SHP77 treated with DMSO at 0.1 percent for 48 hours (cell line): Measurements from ENCODE around the gene PFKFB2.
A peak's percentile ranks its signal among the peaks of the same experiment; 100 is the strongest.
"Not testable (repeated sequence)": the region's sequence is repeated elsewhere in the genome, so short reads cannot be mapped to it uniquely, and the experiment has no call there.

Source experiments
- DNase-seq: peaks from one replicate; lab custom pipeline; 2025; lab: John Stamatoyannopoulos, UW

The PFKFB2 gene

GRCh38 chr1:207039380-207040180 is 13.5 kb upstream of the PFKFB2 start:
- DNase-seq: no peak

- DNase-seq: no peak
Observed at GRCh38 chr1:207040181-207040533, 12.9 kb upstream of the PFKFB2 start.

DNA sequence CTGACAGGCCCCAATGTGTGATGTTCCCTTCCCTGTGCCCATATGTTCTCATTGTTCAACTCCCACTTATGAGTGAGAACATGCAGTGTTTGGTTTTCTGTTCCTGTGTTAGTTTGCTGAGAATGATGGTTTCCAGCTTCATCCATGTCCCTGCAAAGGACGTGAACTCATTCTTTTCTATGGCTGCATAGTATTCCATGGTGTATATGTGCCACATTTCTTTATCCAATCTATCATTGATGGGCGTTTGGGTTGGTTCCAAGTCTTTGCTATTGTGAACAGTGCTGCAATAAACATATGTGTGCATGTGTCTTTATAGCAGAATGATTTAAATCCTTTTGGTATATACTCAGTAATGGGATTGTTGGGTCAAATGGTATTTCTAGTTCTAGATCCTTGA is 11.7 kb upstream of the PFKFB2 start:
- DNase-seq: not testable (repeated sequence)

DNA sequence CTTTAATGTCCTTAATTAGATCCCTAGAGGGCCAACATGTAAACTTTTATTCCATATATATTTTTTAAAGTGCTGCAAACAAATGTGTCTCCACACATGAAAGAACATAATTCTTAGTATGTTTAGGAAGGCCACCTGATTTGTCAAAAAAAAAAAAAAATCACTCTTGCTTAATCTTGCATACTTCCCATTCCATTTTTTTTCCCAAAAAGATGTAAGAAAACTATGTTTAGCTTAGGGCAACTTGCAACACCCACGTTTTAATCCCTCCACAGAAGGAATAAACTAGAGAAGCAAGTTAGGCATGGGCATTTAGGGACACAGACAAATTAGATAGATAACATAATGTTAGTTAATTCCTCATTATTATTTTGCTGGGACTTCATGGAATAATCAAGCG is 7.6 kb upstream of the PFKFB2 start:
- no peak for DNase-seq

GRCh38 chr1:207047505-207047904 is 5.6 kb upstream of the PFKFB2 start:
- no peak for DNase-seq

GRCh38 chr1:207048041-207048440 is 5.0 kb upstream of the PFKFB2 start:
- DNase-seq: no peak

- DNase-seq: no peak
Observed at GRCh38 chr1:207049054-207049453, 4.0 kb upstream of the PFKFB2 start.

DNA sequence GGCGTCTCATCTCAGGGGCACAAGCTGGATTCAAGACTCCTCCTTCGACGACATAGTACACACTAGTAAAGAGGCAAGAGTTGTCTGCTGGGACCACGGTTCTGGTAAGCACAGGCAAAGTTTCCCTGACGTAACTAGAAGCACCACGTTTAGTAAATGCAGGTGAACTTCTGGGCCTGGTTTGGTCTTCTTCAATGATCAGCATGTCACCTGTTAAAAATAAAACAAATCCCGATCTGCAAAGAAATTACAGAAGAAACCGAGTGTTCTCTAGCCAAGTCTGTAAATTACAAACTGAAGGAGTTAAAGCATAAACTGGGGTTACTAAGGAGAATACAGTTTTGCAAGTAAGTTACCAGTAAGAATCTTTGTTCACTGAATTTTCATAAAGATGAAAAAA is 3.6 kb upstream of the PFKFB2 start:
- DNase-seq: no peak

- peak; percentile 3 for DNase-seq
Observed at GRCh38 chr1:207049974-207050391, 3.1 kb upstream of the PFKFB2 start.

DNA sequence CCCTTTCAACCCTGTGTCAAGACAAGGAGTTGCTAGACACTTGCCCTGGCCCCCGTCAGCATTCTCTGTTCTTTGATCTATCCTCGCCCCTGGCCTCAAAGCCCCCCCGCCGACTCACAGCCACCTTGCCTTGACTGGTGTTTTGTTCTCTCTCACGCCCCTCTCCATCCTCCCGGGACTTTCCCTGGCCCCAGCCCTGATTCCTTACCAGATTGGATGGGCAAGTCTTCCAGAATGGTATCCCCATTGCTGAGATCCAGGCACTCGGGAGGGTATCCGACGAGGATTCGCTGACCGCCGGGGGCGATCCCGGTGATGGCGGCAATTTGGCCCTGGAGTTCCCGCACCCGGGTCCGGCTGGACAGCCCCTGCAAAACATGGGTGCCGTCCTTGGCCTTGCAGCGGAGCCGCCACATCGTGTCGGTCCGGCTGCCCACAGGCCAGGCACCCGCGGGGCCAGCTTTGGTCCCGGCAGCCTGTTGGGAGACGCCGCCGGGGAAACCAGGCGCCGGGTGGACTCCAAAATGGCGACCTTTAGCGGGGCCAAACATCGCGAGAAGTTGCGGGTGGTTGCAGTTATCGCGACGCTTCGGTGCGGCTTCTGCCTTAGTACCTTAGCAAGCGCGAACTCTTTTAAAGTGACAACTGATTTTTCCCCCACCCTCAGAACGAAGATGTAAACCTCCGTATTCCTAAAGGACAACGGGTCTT is 2.4 kb upstream of the PFKFB2 start:
- DNase-seq: peak; percentile 84

GRCh38 chr1:207051191-207051943 is 1.7 kb upstream of the PFKFB2 start, which contains the start of gene YOD1:
Gene YOD1 (minus strand): TSS chr1:207051208. CDS start chr1:207051030, 178 bp downstream.
- DNase-seq: no peak

GRCh38 chr1:207054491-207054890 is 1.4 kb downstream of the PFKFB2 start:
- no peak for DNase-seq

GRCh38 chr1:207055386-207056001 is 2.4 kb downstream of the PFKFB2 start:
- no peak for DNase-seq

DNA sequence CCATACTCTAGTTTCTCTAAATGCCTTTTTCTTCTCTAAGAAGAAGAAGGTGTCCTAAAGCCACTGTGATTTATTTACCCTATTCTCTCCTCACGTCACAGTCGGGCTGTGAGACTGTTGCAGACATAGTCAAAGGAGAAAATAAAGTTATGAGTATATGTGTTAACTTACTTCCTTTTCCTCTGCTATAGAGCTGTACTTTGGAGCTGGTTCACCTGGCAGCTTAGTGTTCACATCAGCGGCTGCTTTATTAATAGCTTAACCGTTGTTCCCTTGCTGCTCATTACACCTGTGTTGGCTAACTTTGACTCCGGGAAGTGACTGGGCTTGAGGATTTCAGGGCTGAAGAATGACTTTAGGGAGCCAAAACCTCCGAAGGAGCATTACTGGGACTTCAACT is 3.6 kb downstream of the PFKFB2 start:
- no peak for DNase-seq

- no peak for DNase-seq
Observed at GRCh38 chr1:207058252-207058651, 5.2 kb downstream of the PFKFB2 start.

DNA sequence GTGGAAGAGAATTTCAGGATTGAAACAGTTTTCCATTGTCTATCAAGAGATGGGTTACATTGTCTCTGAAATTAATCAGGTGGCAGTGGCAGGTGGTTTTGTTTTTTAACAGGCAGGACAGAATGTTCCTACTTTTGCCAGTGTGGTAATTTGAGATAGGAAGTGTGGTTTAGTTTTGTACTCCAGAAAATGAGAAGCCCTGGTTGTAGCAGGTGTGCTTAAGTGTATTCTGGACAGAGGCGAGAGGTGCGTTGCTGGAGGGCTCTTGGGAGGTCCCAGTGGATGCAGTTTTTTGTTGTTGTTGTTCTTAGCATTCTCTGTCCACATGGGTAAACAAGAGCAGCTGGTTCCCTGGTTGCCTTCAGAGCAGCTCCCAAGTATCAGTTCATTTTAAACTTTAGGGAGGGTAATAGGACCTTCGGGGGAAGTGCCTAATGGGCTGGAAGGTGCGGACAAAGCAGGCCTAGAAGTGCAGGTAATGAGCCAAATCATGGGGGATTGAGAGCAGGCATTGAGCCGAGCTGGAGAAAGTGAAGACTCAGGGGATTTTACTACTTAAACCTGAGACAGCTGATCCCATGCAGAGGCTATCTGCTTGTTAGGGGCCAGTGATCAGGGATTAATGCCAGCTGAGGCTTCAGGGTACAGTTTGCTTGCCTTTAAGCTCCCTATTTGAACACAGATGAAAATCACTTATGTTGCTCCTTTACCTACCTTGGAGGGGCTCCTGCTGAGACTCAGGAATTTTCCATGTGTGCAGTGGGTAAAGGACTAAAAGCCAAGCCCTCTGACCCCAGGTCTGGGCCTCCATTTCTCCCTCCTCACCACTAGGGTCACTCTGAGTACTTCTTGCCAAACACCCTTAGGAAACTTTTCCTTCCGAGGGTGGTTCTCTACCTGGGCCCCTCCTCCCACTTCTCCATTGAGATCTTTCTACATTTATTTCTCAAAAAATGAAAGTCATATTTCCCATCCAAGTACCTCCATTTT is 6.1 kb downstream of the PFKFB2 start:
- DNase-seq: no peak

- DNase-seq: no peak
Observed at GRCh38 chr1:207059881-207060280, 6.8 kb downstream of the PFKFB2 start.

DNA sequence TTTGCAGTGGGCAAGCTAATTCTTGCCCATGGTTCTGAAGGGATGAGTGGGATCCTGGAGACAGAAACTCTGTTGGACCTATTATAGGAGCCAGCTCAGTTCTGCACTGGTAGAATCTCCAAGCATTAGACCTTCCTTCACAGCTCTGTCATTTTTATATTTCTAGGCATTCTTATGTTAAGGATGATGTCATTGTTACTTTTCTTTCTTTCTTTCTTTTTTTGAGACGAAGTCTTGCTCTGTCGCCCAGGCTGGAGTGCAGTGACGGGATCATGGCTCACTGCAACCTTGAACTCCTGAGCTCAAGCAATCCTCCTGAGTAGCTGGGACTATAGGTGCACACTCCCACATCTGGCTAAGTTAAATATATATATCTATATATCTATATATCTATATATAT is 7.5 kb downstream of the PFKFB2 start:
- DNase-seq: no peak

DNA sequence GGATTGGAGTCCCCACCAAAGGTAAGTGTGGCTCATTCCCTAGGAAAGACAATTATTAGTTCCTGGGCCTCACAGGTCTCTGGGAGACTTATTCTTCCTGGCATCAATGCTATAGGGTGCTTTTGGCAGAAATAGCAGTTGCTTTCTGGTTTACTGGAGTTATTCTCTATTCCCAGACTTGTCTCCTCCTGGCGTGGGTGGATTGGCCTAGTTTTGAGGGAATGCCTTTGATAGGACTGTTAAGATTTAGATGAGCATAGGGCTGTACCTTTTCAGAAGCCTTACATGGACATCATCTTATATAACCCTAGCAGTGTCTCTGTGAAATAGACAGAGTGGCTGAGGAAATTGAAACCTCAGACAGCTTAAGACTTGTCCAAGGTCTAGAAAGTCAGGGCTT is 9.0 kb downstream of the PFKFB2 start:
- DNase-seq: no peak

- no peak for DNase-seq
Observed at GRCh38 chr1:207063014-207063413, 9.9 kb downstream of the PFKFB2 start.

GRCh38 chr1:207064561-207064960 is 11.5 kb downstream of the PFKFB2 start:
- no peak for DNase-seq
